Gastroesophageal sphincter (tissue), 4 donors: Measurements from ENCODE around the gene MTSS2. TPM values are rescaled to one million over a fixed set of nuclear protein-coding genes. Genes with fewer than 3 reads are reported as not detected.

Source experiments
- ATAC-seq: fragments of 150-250 bp; one replicate; pipeline ENCODE4 v1.9.1; 2016; ENCODE audit warnings: mild to moderate bottlenecking, moderate library complexity
- H3K27ac ChIP-seq, 4 donors: fragments of 200-600 bp; sonication (generic) in 3 of 4; 1 replicate in 3 of 4; 2 replicates in 1 of 4; pipeline ENCODE4 v1.5.1; 2016 to 2019
- H3K27me3 ChIP-seq: fragments of 200-600 bp; sonication (generic); one replicate; pipeline ENCODE4 v1.5.1; 2019
- H3K36me3 ChIP-seq, 2 donors: fragments of 200-600 bp; sonication (generic); one replicate each; pipeline ENCODE4 v1.5.1; 2019; ENCODE audit warnings: control low read depth in 1 of 2
- H3K4me1 ChIP-seq, 3 donors: fragments of 200-600 bp; sonication (generic); 1 replicate in 2 of 3; 2 replicates in 1 of 3; pipeline ENCODE4 v1.5.1; 2016 to 2019; ENCODE audit warnings: control low read depth in 2 of 3
- H3K4me3 ChIP-seq, 2 donors: fragments of 200-600 bp; sonication (generic); one replicate each; pipeline ENCODE4 v1.5.1; 2019; ENCODE audit warnings: mild to moderate bottlenecking in 1 of 2, moderate library complexity in 1 of 2
- H3K9me3 ChIP-seq, 3 donors: fragments of 200-600 bp; sonication (generic); one replicate each; pipeline ENCODE4 v1.5.1; 2017 to 2019; ENCODE audit warnings: control low read depth in 2 of 3
- CTCF ChIP-seq, 4 experiments: fragments of 200-600 bp in 2 of 4; fragments of 450-650 bp in 2 of 4; sonication (generic) in 1 of 4; IDR thresholded peaks; one replicate each; pipeline ENCODE4 v1.5.1; 2017 to 2019; ENCODE audit warnings: antibody characterized with exemption in 4 of 4, mild to moderate bottlenecking in 2 of 4, moderate library complexity in 2 of 4
- EP300 ChIP-seq: sonication (generic); formaldehyde crosslinking; IDR thresholded peaks from one replicate; pipeline ENCODE4 v1.6.1; 2017; ENCODE audit warnings: antibody characterized with exemption, mild to moderate bottlenecking
- POLR2A ChIP-seq, 2 donors: fragments of 450-650 bp; IDR thresholded peaks; one replicate each; pipeline ENCODE4 v1.6.1; 2017; ENCODE audit warnings: antibody characterized with exemption in 2 of 2, mild to moderate bottlenecking in 2 of 2, moderate library complexity in 1 of 2
- POLR2AphosphoS5 ChIP-seq: sonication (generic); formaldehyde crosslinking; IDR thresholded peaks from one replicate; pipeline ENCODE4 v1.6.1; 2017; ENCODE audit warnings: antibody characterized with exemption
- WGBS, 2 donors: methylation state at CpG; one replicate each; pipeline ENCODE4 v1.1.5; 2018; ENCODE audit warnings: low coverage in 1 of 2; 5-methylcytosine and 5-hydroxymethylcytosine counted together
- total RNA-seq, 4 donors: library from RNA; depleted of rRNA; stranded (reverse); fragments of >200 nt; gene quantifications; one replicate each; pipeline ENCODE4 v1.1.0, GENCODE V29; 2016

Gene MTSS2
- total RNA-seq, 4 donors from 2014 or later, result 70.9 to 234 (median 85.9) TPM

- 89 to 96% methylated on average over 3 of the region's 3 CpGs for WGBS, 2 donors
- H3K27me3 ChIP-seq, result no peaks in the 10 kb centered on the region
- peaks cover 0 to 21% (median 0%) of the 10 kb centered on the region in 3 donors for H3K4me1 ChIP-seq
- H3K36me3 ChIP-seq, result no peaks in the 10 kb centered on the region
- H3K27ac ChIP-seq, result no peak overlapping the region
- no peak for TF ChIP-seq EP300
- no peak for TF ChIP-seq POLR2AphosphoS5
- no peak for TF ChIP-seq CTCF (IDR thresholded peaks at IDR 0.05)
- no peak for TF ChIP-seq POLR2A (IDR thresholded peaks at IDR 0.05)
- no peak overlapping the region for H3K4me3 ChIP-seq
- ATAC-seq, result no peak
- no peaks in the 10 kb centered on the region for H3K9me3 ChIP-seq
Measured at GRCh38 chr16:70651524-70651923, 34.3 kb downstream of the MTSS2 start.

- no peaks in the 10 kb centered on the region for H3K36me3 ChIP-seq
- WGBS, 2 donors, result 57 to 67% methylated on average over 1 to 2 of the region's 4 CpGs
- H3K27ac ChIP-seq, result no peak overlapping the region
- no peak for TF ChIP-seq CTCF (IDR thresholded peaks at IDR 0.05)
- TF ChIP-seq POLR2A (IDR thresholded peaks at IDR 0.05), result no peak
- no peak for TF ChIP-seq POLR2AphosphoS5
- no peak for TF ChIP-seq EP300
- H3K9me3 ChIP-seq, result no peaks in the 10 kb centered on the region
- no peak overlapping the region for H3K4me3 ChIP-seq
- H3K4me1 ChIP-seq, result peaks cover 0 to 21% (median 0%) of the 10 kb centered on the region in 3 donors
- no peak for ATAC-seq
- H3K27me3 ChIP-seq, result no peaks in the 10 kb centered on the region
Measured at GRCh38 chr16:70650216-70650615, 35.6 kb downstream of the MTSS2 start.

- Histone ChIP-seq H3K36me3 (no peaks in the 10 kb centered on the region), H3K27ac (no peak overlapping the region), H3K4me1 (peaks cover 0 to 18% (median 0%) of the 10 kb centered on the region in 3 donors), H3K27me3 (no peaks in the 10 kb centered on the region), H3K4me3 (no peak overlapping the region), H3K9me3 (no peaks in the 10 kb centered on the region)
- TF ChIP-seq EP300 (no peak), CTCF (IDR thresholded peaks at IDR 0.05) (no peak), POLR2AphosphoS5 (no peak), POLR2A (IDR thresholded peaks at IDR 0.05) (no peak)
- no peak for ATAC-seq
- WGBS, 2 donors, result 74 to 76% methylated on average over 2 to 6 of the region's 7 CpGs
Measured at GRCh38 chr16:70649300-70649699, 36.6 kb downstream of the MTSS2 start.

- WGBS, 2 donors, result 89% methylated on average over 6 of the region's 6 CpGs; no CpG with 5 or more reads in 1 of the 2 donors
- peaks cover 0 to 13% (median 0%) of the 10 kb centered on the region in 3 donors for H3K4me1 ChIP-seq
- H3K27me3 ChIP-seq, result no peaks in the 10 kb centered on the region
- H3K27ac ChIP-seq, result no peak overlapping the region
- TF ChIP-seq EP300, result no peak
- TF ChIP-seq POLR2A (IDR thresholded peaks at IDR 0.05), result no peak
- no peak for TF ChIP-seq POLR2AphosphoS5
- TF ChIP-seq CTCF (IDR thresholded peaks at IDR 0.05), result no peak
- no peaks in the 10 kb centered on the region for H3K36me3 ChIP-seq
- no peak for ATAC-seq
- H3K9me3 ChIP-seq, result no peaks in the 10 kb centered on the region
- no peak overlapping the region for H3K4me3 ChIP-seq
Measured at GRCh38 chr16:70648606-70649005, 37.2 kb downstream of the MTSS2 start.

GRCh38 chr16:70647441-70648359 is 38.2 kb downstream of the MTSS2 start:
- TF ChIP-seq CTCF (IDR thresholded peaks at IDR 0.05) (no peak), POLR2AphosphoS5 (no peak), EP300 (no peak), POLR2A (IDR thresholded peaks at IDR 0.05) (no peak)
- ATAC-seq, result no peak
- peak overlapping the region in 2 of 4 donors; percentile 61 to 66 for H3K27ac ChIP-seq
- no peaks in the 10 kb centered on the region for H3K36me3 ChIP-seq
- H3K27me3 ChIP-seq, result no peaks in the 10 kb centered on the region
- WGBS, 2 donors, result 55 to 60% methylated on average over 2 to 6 of the region's 15 CpGs
- peaks cover 0 to 13% (median 0%) of the 10 kb centered on the region in 3 donors for H3K4me1 ChIP-seq
- H3K9me3 ChIP-seq, result no peaks in the 10 kb centered on the region
- H3K4me3 ChIP-seq, result no peak overlapping the region
